Kidney epithelial cell (primary cell): ENCODE measurements around the gene C1QTNF1. TPM values are rescaled to one million over a fixed set of nuclear protein-coding genes. Genes with fewer than 3 reads are reported as not detected.

Experiments
- DNase-seq: peaks from one replicate; pipeline ENCODE4 v3.0.0-alpha.2; 2010; ENCODE audit warnings: low read depth
- H3K27me3 ChIP-seq: 2 replicates; pipeline ENCODE4 v1.6.0; 2011; ENCODE audit warnings: low read length; ENCODE audit not compliant: control insufficient read depth, insufficient read depth
- H3K36me3 ChIP-seq: 2 replicates; pipeline ENCODE4 v1.5.1; 2011; ENCODE audit warnings: low read length; ENCODE audit not compliant: control insufficient read depth, insufficient read depth
- H3K4me3 ChIP-seq: 2 replicates; pipeline ENCODE4 v1.5.1; 2011; ENCODE audit warnings: low read depth, mild to moderate bottlenecking, control low read depth, low read length
- total RNA-seq: library from RNA; depleted of rRNA; stranded (reverse); fragments of >200 nt; gene quantifications from 2 replicates; pipeline ENCODE4 v1.2.3, GENCODE V29; 2015
- TF ChIP-seq, protein P1 (sequence below): IDR thresholded peaks from 2 replicates; pipeline ENCODE4 v1.5.1; 2011; ENCODE audit warnings: mild to moderate bottlenecking, moderate library complexity, low read length, control low read depth, inconsistent platforms; ENCODE audit not compliant: insufficient read depth, poor library complexity, severe bottlenecking

Gene C1QTNF1
- total RNA-seq, 1 donor from 2014 or later: 4.6 TPM

DNA sequence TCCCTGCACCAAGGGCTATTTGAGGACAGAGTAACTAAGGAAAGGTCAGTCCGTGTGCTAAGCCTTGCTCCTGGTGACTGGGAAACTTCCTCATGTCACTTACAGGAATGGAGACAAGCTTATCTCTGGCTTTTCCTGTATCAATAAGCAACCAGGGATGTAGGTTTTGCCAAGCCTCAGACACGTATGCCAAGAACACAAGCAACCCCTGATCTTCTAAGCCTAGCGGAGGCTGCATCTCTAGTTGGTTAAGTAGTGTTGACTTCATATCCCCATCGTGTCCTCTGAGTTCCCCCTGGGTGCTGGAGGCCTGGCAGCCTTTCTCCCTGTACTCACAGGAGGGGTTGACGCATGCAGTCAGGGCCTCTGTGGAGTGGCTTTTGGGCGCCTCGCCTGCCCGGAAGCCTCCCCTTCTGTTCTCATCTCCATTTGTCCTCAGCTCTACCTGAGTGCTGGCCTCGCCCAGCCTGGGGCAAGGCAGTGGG lies 1.4 kb upstream of the C1QTNF1 start:
- TF ChIP-seq, protein P1, sequence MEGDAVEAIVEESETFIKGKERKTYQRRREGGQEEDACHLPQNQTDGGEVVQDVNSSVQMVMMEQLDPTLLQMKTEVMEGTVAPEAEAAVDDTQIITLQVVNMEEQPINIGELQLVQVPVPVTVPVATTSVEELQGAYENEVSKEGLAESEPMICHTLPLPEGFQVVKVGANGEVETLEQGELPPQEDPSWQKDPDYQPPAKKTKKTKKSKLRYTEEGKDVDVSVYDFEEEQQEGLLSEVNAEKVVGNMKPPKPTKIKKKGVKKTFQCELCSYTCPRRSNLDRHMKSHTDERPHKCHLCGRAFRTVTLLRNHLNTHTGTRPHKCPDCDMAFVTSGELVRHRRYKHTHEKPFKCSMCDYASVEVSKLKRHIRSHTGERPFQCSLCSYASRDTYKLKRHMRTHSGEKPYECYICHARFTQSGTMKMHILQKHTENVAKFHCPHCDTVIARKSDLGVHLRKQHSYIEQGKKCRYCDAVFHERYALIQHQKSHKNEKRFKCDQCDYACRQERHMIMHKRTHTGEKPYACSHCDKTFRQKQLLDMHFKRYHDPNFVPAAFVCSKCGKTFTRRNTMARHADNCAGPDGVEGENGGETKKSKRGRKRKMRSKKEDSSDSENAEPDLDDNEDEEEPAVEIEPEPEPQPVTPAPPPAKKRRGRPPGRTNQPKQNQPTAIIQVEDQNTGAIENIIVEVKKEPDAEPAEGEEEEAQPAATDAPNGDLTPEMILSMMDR: no peak
- peaks cover 32% of the 10 kb centered on the region for H3K27me3 ChIP-seq
- H3K4me3 ChIP-seq: no peak overlapping the region
- no peaks in the 10 kb centered on the region for H3K36me3 ChIP-seq
- DNase-seq: no peak

- no peak for DNase-seq
- Histone ChIP-seq H3K4me3 (no peak overlapping the region), H3K36me3 (no peaks in the 10 kb centered on the region), H3K27me3 (peaks cover 32% of the 10 kb centered on the region)
- TF ChIP-seq, protein P1: no peak
Observed at GRCh38 chr17:79023180-79023705, 726 bp upstream of the C1QTNF1 start.

DNA sequence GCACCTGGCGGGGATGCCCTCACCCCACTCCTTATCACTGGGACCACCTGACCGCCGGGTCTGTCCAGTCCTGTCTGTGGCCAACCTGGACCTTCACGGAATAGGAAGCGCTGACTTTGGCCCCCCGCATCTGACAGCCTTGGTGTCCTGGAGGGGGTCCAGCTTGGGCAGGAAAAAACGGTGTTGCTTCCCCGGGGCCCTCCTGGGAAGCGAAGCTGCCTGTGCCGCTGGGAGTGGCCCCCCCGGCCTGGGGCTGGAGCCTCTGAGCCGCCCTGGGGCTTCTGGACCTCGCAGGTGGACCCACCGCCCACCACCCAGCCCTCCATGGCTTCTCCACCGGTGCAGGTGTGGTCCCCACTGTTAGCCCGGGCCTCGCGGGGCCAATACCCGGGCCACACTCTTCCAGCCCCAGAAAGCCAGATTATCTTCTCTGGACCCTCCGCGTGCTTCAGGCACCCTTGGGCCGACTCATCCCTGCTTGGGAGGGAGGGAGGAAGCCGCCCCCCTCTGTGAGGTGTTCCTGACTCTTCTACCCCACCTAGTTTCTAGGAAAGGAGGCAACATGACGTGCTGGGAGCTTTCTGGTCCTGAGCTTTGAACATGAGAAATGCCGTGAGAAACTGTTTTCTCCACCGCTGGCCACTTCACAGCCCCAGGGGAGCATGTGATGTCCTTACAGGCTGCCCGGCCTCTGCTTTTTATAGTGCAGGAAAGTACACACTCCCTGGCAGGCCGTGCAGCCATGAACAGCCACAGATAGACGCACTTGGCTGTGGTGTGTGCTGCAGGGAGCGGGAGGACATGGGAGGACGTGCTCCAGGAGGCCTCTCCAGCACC lies 1.1 kb downstream of the C1QTNF1 start:
- no peak for DNase-seq
- TF ChIP-seq, protein P1: no peak
- Histone ChIP-seq H3K4me3 (peak overlapping the region; percentile 53), H3K27me3 (peaks cover 34% of the 10 kb centered on the region), H3K36me3 (no peaks in the 10 kb centered on the region)

- TF ChIP-seq, protein P1: no peak
- DNase-seq: no peak
- peaks cover 25% of the 10 kb centered on the region for H3K27me3 ChIP-seq
- no peaks in the 10 kb centered on the region for H3K36me3 ChIP-seq
- H3K4me3 ChIP-seq: no peak overlapping the region
Observed at GRCh38 chr17:79026376-79027273, 2.7 kb downstream of the C1QTNF1 start.

DNA sequence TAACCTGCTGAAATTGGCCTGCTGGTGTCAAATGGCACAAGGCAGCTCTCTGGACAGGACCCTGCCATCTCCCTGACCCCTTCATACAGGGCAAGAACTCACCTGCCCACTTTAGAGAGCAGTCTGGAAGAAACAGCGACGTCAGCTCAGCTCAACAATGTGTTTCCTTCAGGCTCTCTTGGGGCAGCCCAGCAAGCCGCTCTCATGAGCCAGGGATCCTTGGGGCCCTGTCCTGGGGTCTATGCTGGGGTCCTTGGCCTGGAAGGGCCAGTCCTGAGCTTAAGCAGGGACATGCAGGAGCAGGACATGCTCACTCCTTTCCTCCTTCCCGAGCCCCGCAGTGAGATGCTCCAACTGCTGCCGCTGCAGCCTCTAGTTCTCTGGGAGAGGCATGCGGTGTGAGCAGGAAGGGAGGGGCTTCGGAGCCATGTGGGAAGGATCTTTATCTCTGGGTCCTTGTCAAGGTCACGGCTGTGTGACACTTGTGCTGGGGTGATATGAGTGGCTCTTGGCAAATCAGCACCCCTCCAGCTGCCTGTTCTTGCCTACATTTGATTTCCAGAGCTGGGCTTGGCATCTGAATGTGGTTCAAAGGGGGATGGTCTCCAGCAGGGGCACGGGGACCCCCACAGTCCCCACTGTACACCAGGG lies 3.4 kb downstream of the C1QTNF1 start:
- H3K4me3 ChIP-seq: no peak overlapping the region
- TF ChIP-seq, protein P1: no peak
- no peaks in the 10 kb centered on the region for H3K36me3 ChIP-seq
- DNase-seq: no peak
- peaks cover 25% of the 10 kb centered on the region for H3K27me3 ChIP-seq
